ENCODE results near the gene POLR2I. TPM values are rescaled to one million over a fixed set of nuclear protein-coding genes. Genes with fewer than 3 reads are reported as not detected.

POLR2I gene
- total RNA-seq, 4 donors from 2014 or later, result 54.2 to 98.4 (median 77.4) TPM

GRCh38 chr19:36112678-36113077 is 2.0 kb downstream of the POLR2I start:
- peaks cover 0 to 75% (median 3%) of the 10 kb centered on the region in 3 donors for H3K36me3 ChIP-seq
- WGBS, 2 donors, result 93 to 95% methylated on average over 10 of the region's 10 CpGs
- DNase-seq (ENCODE audit: low spot score in 2 of 2), result no peak
- H3K27me3 ChIP-seq, result no peaks in the 10 kb centered on the region
- peaks cover 0 to 39% (median 19%) of the 10 kb centered on the region in 4 donors for H3K4me1 ChIP-seq
- H3K4me3 ChIP-seq, result no peak overlapping the region
- no peaks in the 10 kb centered on the region for H3K9me3 ChIP-seq
- TF ChIP-seq POLR2A (IDR thresholded peaks at IDR 0.05) (no peak), EP300 (IDR thresholded peaks at IDR 0.05) (no peak), CTCF (IDR thresholded peaks at IDR 0.05) (no peak)
- no peak overlapping the region for H3K27ac ChIP-seq

- TF ChIP-seq POLR2A (IDR thresholded peaks at IDR 0.05) (no peak), CTCF (IDR thresholded peaks at IDR 0.05) (no peak), EP300 (IDR thresholded peaks at IDR 0.05) (no peak)
- Histone ChIP-seq H3K4me1 (peaks cover 0 to 24% (median 12%) of the 10 kb centered on the region in 4 donors), H3K9me3 (no peaks in the 10 kb centered on the region), H3K27me3 (no peaks in the 10 kb centered on the region), H3K4me3 (no peak overlapping the region), H3K36me3 (peaks cover 0 to 75% (median 3%) of the 10 kb centered on the region in 3 donors), H3K27ac (no peak overlapping the region)
- 71 to 77% methylated on average over 10 to 13 of the region's 13 CpGs for WGBS, 2 donors
- DNase-seq (ENCODE audit: low spot score in 2 of 2), result no peak
These were observed 3.5 kb downstream of the POLR2I start for GRCh38 chr19:36111200-36111539.

GRCh38 chr19:36110487-36111199 is 4.0 kb downstream of the POLR2I start, which contains the start of gene OVOL3:
TSS of gene OVOL3 (plus strand) at chr19:36111143. CDS start at chr19:36111203, 60 bp downstream.
- peaks cover 0 to 79% (median 3%) of the 10 kb centered on the region in 3 donors for H3K36me3 ChIP-seq
- H3K9me3 ChIP-seq, result no peaks in the 10 kb centered on the region
- 83 to 86% methylated on average over 1 of the region's 1 CpG for WGBS, 2 donors
- DNase-seq (ENCODE audit: low spot score in 2 of 2), result no peak
- no peak within 1 kb of the TSS for H3K4me3 ChIP-seq
- peaks cover 0 to 19% (median 8%) of the 10 kb centered on the region in 4 donors for H3K4me1 ChIP-seq
- TF ChIP-seq EP300 (IDR thresholded peaks at IDR 0.05) (no peak), CTCF (IDR thresholded peaks at IDR 0.05) (no peak), POLR2A (IDR thresholded peaks at IDR 0.05) (no peak)
- no peaks in the 10 kb centered on the region for H3K27me3 ChIP-seq
- H3K27ac ChIP-seq, result no peak within 1 kb of the TSS

- peaks cover 0 to 13% (median 5%) of the 10 kb centered on the region in 4 donors for H3K4me1 ChIP-seq
- 85 to 95% methylated on average over 3 of the region's 3 CpGs for WGBS, 2 donors
- no peaks in the 10 kb centered on the region for H3K27me3 ChIP-seq
These were observed 6.0 kb downstream of the POLR2I start for GRCh38 chr19:36108684-36109083.

More at GRCh38 chr19:36108684-36109083, 6.0 kb downstream of the POLR2I start:
- Histone ChIP-seq H3K36me3 (peaks cover 0 to 95% (median 3%) of the 10 kb centered on the region in 3 donors), H3K9me3 (no peaks in the 10 kb centered on the region), H3K4me3 (no peak overlapping the region), H3K27ac (no peak overlapping the region)
- no peak for DNase-seq (ENCODE audit: low spot score in 2 of 2)
- TF ChIP-seq POLR2A (IDR thresholded peaks at IDR 0.05), result no peak
- no peak for TF ChIP-seq EP300 (IDR thresholded peaks at IDR 0.05)
- TF ChIP-seq CTCF (IDR thresholded peaks at IDR 0.05), result no peak
